Measurements from ENCODE around the gene RFC1.

The RFC1 gene

GRCh38 chr4:39255266-39255665 is 110.9 kb downstream of the RFC1 start:
- no peak for TF ChIP-seq CTCF (IDR thresholded peaks at IDR 0.05)
- Histone ChIP-seq H3K27ac (no peak overlapping the region), H3K9me3 (no peaks in the 10 kb centered on the region), H3K27me3 (no peaks in the 10 kb centered on the region), H3K4me1 (ENCODE audit: control insufficient read depth in 1 of 2, insufficient read depth in 1 of 2, low read depth in 1 of 2, low read length in 1 of 2) (no peaks in the 10 kb centered on the region), H3K36me3 (no peaks in the 10 kb centered on the region), H3K4me3 (ENCODE audit: low read depth in 1 of 2, low read length in 1 of 2) (no peak overlapping the region)

- Histone ChIP-seq H3K36me3 (no peaks in the 10 kb centered on the region), H3K4me1 (ENCODE audit: control insufficient read depth in 1 of 2, insufficient read depth in 1 of 2, low read depth in 1 of 2, low read length in 1 of 2) (no peaks in the 10 kb centered on the region), H3K27me3 (no peaks in the 10 kb centered on the region), H3K4me3 (ENCODE audit: low read depth in 1 of 2, low read length in 1 of 2) (no peak overlapping the region), H3K27ac (no peak overlapping the region), H3K9me3 (no peaks in the 10 kb centered on the region)
- no peak for TF ChIP-seq CTCF (IDR thresholded peaks at IDR 0.05)
These were observed 122.7 kb downstream of the RFC1 start for GRCh38 chr4:39243462-39243861.
